Ovary (tissue), 3 donors: ENCODE results near the gene TOP1.

Experiments used
- POLR2A ChIP-seq: fragments of 450-650 bp; IDR thresholded peaks from one replicate; pipeline ENCODE4 v1.6.1; 2017; ENCODE audit warnings: antibody characterized with exemption, mild to moderate bottlenecking, moderate library complexity
- TF ChIP-seq, protein P1 (sequence below), 3 donors: fragments of 450-650 bp in 2 of 3; fragments of 200-600 bp in 1 of 3; IDR thresholded peaks; one replicate each; pipeline versions ENCODE4 v1.5.1 to v1.8.0; 2016 to 2022; ENCODE audit warnings: antibody characterized with exemption in 3 of 3, mild to moderate bottlenecking in 1 of 3
- donor health status: DM: no; HTN: no; CAD: no.

DNA sequence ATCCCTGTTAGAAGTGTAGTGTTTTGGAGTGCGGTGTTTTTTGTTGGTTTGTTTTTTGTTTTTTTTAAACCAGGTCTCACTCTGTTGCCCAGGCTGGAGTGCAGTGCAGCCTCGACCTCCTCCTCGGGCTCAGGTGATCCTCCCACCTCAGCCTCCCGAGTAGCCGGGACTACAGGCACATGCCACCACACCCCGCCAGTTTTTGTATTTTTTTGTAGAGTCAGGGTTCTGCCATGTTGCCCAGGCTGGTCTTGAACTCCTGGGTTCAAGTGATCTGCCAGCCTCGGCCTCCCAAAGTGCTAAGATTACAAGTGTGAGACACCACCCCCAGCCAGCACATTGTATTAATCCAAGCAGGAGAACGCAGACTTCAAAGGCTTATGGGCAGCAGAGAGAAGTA is 1.3 kb upstream of the TOP1 start:
- TF ChIP-seq, protein P1, sequence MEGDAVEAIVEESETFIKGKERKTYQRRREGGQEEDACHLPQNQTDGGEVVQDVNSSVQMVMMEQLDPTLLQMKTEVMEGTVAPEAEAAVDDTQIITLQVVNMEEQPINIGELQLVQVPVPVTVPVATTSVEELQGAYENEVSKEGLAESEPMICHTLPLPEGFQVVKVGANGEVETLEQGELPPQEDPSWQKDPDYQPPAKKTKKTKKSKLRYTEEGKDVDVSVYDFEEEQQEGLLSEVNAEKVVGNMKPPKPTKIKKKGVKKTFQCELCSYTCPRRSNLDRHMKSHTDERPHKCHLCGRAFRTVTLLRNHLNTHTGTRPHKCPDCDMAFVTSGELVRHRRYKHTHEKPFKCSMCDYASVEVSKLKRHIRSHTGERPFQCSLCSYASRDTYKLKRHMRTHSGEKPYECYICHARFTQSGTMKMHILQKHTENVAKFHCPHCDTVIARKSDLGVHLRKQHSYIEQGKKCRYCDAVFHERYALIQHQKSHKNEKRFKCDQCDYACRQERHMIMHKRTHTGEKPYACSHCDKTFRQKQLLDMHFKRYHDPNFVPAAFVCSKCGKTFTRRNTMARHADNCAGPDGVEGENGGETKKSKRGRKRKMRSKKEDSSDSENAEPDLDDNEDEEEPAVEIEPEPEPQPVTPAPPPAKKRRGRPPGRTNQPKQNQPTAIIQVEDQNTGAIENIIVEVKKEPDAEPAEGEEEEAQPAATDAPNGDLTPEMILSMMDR (IDR thresholded peaks at IDR 0.05), result no peak
- no peak for TF ChIP-seq POLR2A
